HCT116 (cell line): Measurements from ENCODE around the gene ARHGEF40.

Experiments used
- ELF1 ChIP-seq: IDR thresholded peaks from 2 replicates; pipeline ENCODE4 v1.6.1; 2012; ENCODE audit warnings: low read depth, borderline replicate concordance
- EZH2 ChIP-seq: fragments of 200-600 bp; sonication (generic); IDR thresholded peaks from 2 replicates; pipeline ENCODE4 v1.6.1; 2017; ENCODE audit warnings: antibody characterized with exemption, mixed run types
- POLR2A ChIP-seq: IDR thresholded peaks from 2 replicates; pipeline ENCODE4 v1.7.0; 2011; ENCODE audit warnings: borderline replicate concordance; ENCODE audit not compliant: insufficient read depth, insufficient read length; ENCODE audit errors: extremely low read depth
- POLR2AphosphoS5 ChIP-seq: IDR thresholded peaks from 2 replicates; pipeline ENCODE4 v1.6.1; 2011; ENCODE audit warnings: mild to moderate bottlenecking, low read depth, low read length, moderate library complexity
- RAD21 ChIP-seq: IDR thresholded peaks from 2 replicates; pipeline ENCODE4 v1.6.1; 2012; ENCODE audit warnings: low read depth, mild to moderate bottlenecking
- SIN3A ChIP-seq: IDR thresholded peaks from 2 replicates; pipeline ENCODE4 v1.6.1; 2012; ENCODE audit warnings: low read depth
- SRF ChIP-seq: IDR thresholded peaks from 2 replicates; pipeline ENCODE4 v1.6.1; 2012; ENCODE audit warnings: low read depth
- TF ChIP-seq, protein P1 (sequence below): IDR thresholded peaks from 2 replicates; pipeline ENCODE4 v1.6.1; 2012
- TF ChIP-seq, protein P2 (sequence below): IDR thresholded peaks from 2 replicates; pipeline ENCODE4 v1.6.1; 2012
- TF ChIP-seq, protein P3 (sequence below), 3 experiments: fragments of 200-600 bp in 1 of 3; sonication (generic) in 1 of 3; IDR thresholded peaks in 2 of 3; conservative IDR thresholded peaks in 1 of 3; 2 replicates each; pipeline ENCODE4 v1.5.1; 2012 to 2017; ENCODE audit warnings: low read depth in 2 of 3, low read length in 2 of 3, antibody characterized with exemption in 1 of 3, borderline replicate concordance in 1 of 3, control low read depth in 1 of 3, mild to moderate bottlenecking in 1 of 3, mixed read lengths in 1 of 3, mixed run types in 1 of 3, moderate library complexity in 1 of 3; ENCODE audit not compliant: insufficient read depth in 1 of 3

DNA sequence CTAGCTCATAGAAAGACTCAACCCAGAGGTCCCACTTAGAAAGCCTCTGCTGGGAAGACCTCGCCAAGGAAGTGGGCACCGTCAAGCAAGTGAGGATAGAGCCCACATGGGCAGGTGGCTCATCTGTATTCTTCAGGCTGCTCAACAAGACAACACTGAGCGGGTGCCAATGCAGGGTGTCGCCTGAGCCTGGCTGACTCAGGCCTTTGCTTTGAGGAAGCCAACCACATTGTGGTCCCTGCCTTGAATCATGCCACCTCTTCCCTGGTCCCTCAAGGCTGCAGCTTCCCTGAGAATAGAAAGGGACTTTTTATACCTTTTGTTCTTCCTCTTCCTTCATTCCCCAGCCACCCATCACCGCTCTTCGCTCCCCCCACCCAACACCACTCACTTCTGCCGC, 33.4 kb upstream of the ARHGEF40 start:
- TF ChIP-seq, protein P1, sequence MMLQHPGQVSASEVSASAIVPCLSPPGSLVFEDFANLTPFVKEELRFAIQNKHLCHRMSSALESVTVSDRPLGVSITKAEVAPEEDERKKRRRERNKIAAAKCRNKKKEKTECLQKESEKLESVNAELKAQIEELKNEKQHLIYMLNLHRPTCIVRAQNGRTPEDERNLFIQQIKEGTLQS: no peak
- TF ChIP-seq, protein P2, sequence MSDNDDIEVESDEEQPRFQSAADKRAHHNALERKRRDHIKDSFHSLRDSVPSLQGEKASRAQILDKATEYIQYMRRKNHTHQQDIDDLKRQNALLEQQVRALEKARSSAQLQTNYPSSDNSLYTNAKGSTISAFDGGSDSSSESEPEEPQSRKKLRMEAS: no peak
- TF ChIP-seq, protein P3, sequence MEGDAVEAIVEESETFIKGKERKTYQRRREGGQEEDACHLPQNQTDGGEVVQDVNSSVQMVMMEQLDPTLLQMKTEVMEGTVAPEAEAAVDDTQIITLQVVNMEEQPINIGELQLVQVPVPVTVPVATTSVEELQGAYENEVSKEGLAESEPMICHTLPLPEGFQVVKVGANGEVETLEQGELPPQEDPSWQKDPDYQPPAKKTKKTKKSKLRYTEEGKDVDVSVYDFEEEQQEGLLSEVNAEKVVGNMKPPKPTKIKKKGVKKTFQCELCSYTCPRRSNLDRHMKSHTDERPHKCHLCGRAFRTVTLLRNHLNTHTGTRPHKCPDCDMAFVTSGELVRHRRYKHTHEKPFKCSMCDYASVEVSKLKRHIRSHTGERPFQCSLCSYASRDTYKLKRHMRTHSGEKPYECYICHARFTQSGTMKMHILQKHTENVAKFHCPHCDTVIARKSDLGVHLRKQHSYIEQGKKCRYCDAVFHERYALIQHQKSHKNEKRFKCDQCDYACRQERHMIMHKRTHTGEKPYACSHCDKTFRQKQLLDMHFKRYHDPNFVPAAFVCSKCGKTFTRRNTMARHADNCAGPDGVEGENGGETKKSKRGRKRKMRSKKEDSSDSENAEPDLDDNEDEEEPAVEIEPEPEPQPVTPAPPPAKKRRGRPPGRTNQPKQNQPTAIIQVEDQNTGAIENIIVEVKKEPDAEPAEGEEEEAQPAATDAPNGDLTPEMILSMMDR (IDR thresholded peaks at IDR 0.05 in 2 of 3, conservative IDR thresholded peaks at IDR 0.05 in 1 of 3; ENCODE audit: borderline replicate concordance in 1 of 3, insufficient read depth in 1 of 3, low read depth in 2 of 3, low read length in 2 of 3): no peak
- no peak for TF ChIP-seq SIN3A
- TF ChIP-seq RAD21: no peak
- no peak for TF ChIP-seq POLR2AphosphoS5
- no peak for TF ChIP-seq EZH2
- TF ChIP-seq ELF1: no peak
- no peak for TF ChIP-seq POLR2A
- TF ChIP-seq SRF: no peak
